ENCODE data around the gene CEBPA. TPM values are rescaled to one million over a fixed set of nuclear protein-coding genes. Genes with fewer than 3 reads are reported as not detected.

CEBPA gene
- total RNA-seq, 2 donors from 2014 or later, result 25.2 to 58.7 TPM

GRCh38 chr19:33304371-33304759 lies 2.0 kb upstream of the CEBPA start:
- peak overlapping the region in 1 of 2 donors; percentile 81 for H3K4me3 ChIP-seq
- TF ChIP-seq POLR2AphosphoS5 (IDR thresholded peaks at IDR 0.05) (no peak), POLR2A (IDR thresholded peaks at IDR 0.05) (no peak)
- TF ChIP-seq, protein P1, sequence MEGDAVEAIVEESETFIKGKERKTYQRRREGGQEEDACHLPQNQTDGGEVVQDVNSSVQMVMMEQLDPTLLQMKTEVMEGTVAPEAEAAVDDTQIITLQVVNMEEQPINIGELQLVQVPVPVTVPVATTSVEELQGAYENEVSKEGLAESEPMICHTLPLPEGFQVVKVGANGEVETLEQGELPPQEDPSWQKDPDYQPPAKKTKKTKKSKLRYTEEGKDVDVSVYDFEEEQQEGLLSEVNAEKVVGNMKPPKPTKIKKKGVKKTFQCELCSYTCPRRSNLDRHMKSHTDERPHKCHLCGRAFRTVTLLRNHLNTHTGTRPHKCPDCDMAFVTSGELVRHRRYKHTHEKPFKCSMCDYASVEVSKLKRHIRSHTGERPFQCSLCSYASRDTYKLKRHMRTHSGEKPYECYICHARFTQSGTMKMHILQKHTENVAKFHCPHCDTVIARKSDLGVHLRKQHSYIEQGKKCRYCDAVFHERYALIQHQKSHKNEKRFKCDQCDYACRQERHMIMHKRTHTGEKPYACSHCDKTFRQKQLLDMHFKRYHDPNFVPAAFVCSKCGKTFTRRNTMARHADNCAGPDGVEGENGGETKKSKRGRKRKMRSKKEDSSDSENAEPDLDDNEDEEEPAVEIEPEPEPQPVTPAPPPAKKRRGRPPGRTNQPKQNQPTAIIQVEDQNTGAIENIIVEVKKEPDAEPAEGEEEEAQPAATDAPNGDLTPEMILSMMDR (IDR thresholded peaks at IDR 0.05), result no peak
- peak overlapping the region; percentile 95 to 97 for H3K27ac ChIP-seq
- H3K4me1 ChIP-seq (replicated peaks), result peaks cover 19% of the 10 kb centered on the region
- 48% methylated on average over 13 of the region's 13 CpGs for WGBS
- intact Hi-C loops (cut with DNase I), result loop anchor here (5.0 kb wide), 3 partner anchors 62 to 83 kb away; partner anchors contain the start of gene CEBPG
- DNase-seq (ENCODE audit: low spot score), result no peak
- no peaks in the 10 kb centered on the region for H3K27me3 ChIP-seq (replicated peaks; ENCODE audit: insufficient read depth)
- no peaks in the 10 kb centered on the region for H3K9me3 ChIP-seq
- H3K36me3 ChIP-seq, result no peaks in the 10 kb centered on the region

- Histone ChIP-seq H3K27me3 (replicated peaks; ENCODE audit: insufficient read depth) (no peaks in the 10 kb centered on the region), H3K36me3 (no peaks in the 10 kb centered on the region), H3K4me3 (peak overlapping the region; percentile 74 to 81), H3K27ac (peak overlapping the region; percentile 95 to 97), H3K9me3 (no peaks in the 10 kb centered on the region), H3K4me1 (replicated peaks) (peaks cover 24% of the 10 kb centered on the region)
- peak; percentile 41 for DNase-seq (ENCODE audit: low spot score)
- TF ChIP-seq, protein P1 (IDR thresholded peaks at IDR 0.05), result no peak
- TF ChIP-seq POLR2A (IDR thresholded peaks at IDR 0.05) (no peak), POLR2AphosphoS5 (IDR thresholded peaks at IDR 0.05) (peak; percentile 65)
- intact Hi-C loops (cut with DNase I), result loop anchor here (5.0 kb wide), 3 partner anchors 62 to 83 kb away; partner anchors contain the start of gene CEBPG
- 2% methylated on average over 33 of the region's 33 CpGs for WGBS
Measured at GRCh38 chr19:33303791-33304345, 1.5 kb upstream of the CEBPA start.

GRCh38 chr19:33302974-33303790 lies 848 bp upstream of the CEBPA start:
- intact Hi-C loops (cut with DNase I), result loop anchor here (5.0 kb wide), 3 partner anchors 61 to 84 kb away; partner anchors contain the start of gene CEBPG
- Histone ChIP-seq H3K27me3 (replicated peaks; ENCODE audit: insufficient read depth) (no peaks in the 10 kb centered on the region), H3K9me3 (no peaks in the 10 kb centered on the region), H3K4me1 (replicated peaks) (peaks cover 24% of the 10 kb centered on the region), H3K4me3 (peak overlapping the region; percentile 74 to 81), H3K27ac (peak overlapping the region; percentile 95 to 97), H3K36me3 (no peaks in the 10 kb centered on the region)
- under 1% methylated on average over 67 of the region's 92 CpGs for WGBS
- TF ChIP-seq, protein P1 (IDR thresholded peaks at IDR 0.05), result no peak
- no peak for TF ChIP-seq POLR2AphosphoS5 (IDR thresholded peaks at IDR 0.05)
- no peak for TF ChIP-seq POLR2A (IDR thresholded peaks at IDR 0.05)
- peak; percentile 53 for DNase-seq (ENCODE audit: low spot score)

- Histone ChIP-seq H3K9me3 (no peaks in the 10 kb centered on the region), H3K36me3 (no peaks in the 10 kb centered on the region), H3K27me3 (replicated peaks; ENCODE audit: insufficient read depth) (no peaks in the 10 kb centered on the region), H3K27ac (peak overlapping the region; percentile 76 to 95), H3K4me3 (peak overlapping the region; percentile 74 to 81), H3K4me1 (replicated peaks) (peaks cover 20% of the 10 kb centered on the region)
- DNase-seq (ENCODE audit: low spot score), result no peak
- TF ChIP-seq POLR2AphosphoS5 (IDR thresholded peaks at IDR 0.05) (no peak), POLR2A (IDR thresholded peaks at IDR 0.05) (no peak)
- TF ChIP-seq, protein P1 (IDR thresholded peaks at IDR 0.05), result no peak
- no CpG with 5 or more reads among the region's 41 CpGs for WGBS
- intact Hi-C loops (cut with DNase I), result loop anchor here (5.0 kb wide), 3 partner anchors 60 to 85 kb away; partner anchors contain the start of gene CEBPG
Measured at GRCh38 chr19:33301900-33302174, 497 bp downstream of the CEBPA start.

All from prostate gland (tissue), 2 donors.